K562 (cell line): Measurements from ENCODE around the gene SLC5A3. TPM values are rescaled to one million over a fixed set of nuclear protein-coding genes. Genes with fewer than 3 reads are reported as not detected.
A peak's percentile ranks its signal among the peaks of the same experiment; 100 is the strongest.

Experiments used
- ARID2 ChIP-seq: fragments of 450-650 bp; IDR thresholded peaks from 2 replicates; pipeline ENCODE4 v1.6.1; 2017; ENCODE audit warnings: antibody characterized with exemption, mild to moderate bottlenecking
- BRF2 ChIP-seq: IDR thresholded peaks from 3 replicates; pipeline ENCODE4 v1.6.1; 2011; ENCODE audit warnings: borderline replicate concordance, mild to moderate bottlenecking; ENCODE audit not compliant: insufficient read length, insufficient read depth
- CEBPG ChIP-seq, 3 experiments: fragments of 200-800 bp in 1 of 3; sonication (Bioruptor generic) in 1 of 3; sonication (generic) in 1 of 3; formaldehyde crosslinking in 1 of 3; IDR thresholded peaks in 2 of 3; conservative IDR thresholded peaks in 1 of 3; 2 replicates each; pipeline versions ENCODE4 v1.6.1 to v1.8.0; 2016 to 2022; ENCODE audit warnings: missing compliant biosample characterization in 2 of 3, missing genetic modification characterization in 2 of 3, mild to moderate bottlenecking in 1 of 3, missing genetic modification reagents in 1 of 3
- CTBP1 ChIP-seq: fragments of 450-650 bp; IDR thresholded peaks from 2 replicates; pipeline ENCODE4 v1.6.1; 2016; ENCODE audit warnings: borderline replicate concordance
- FOSL1 ChIP-seq: fragments of 200-800 bp; sonication (Bioruptor generic); conservative IDR thresholded peaks from 2 replicates; pipeline ENCODE4 v1.6.1; 2016; ENCODE audit warnings: missing genetic modification characterization, missing compliant biosample characterization
- GATAD2A ChIP-seq: fragments of 450-650 bp; IDR thresholded peaks from 2 replicates; pipeline ENCODE4 v1.6.1; 2017
- GTF2E2 ChIP-seq: fragments of 200-800 bp; sonication (Bioruptor generic); IDR thresholded peaks from 2 replicates; pipeline ENCODE4 v1.6.1; 2016; ENCODE audit warnings: missing genetic modification characterization, missing compliant biosample characterization
- HDAC2 ChIP-seq: fragments of 450-650 bp; IDR thresholded peaks from 2 replicates; pipeline ENCODE4 v1.6.1; 2016; ENCODE audit warnings: mild to moderate bottlenecking
- HMGN3 ChIP-seq: IDR thresholded peaks from 2 replicates; pipeline ENCODE4 v1.6.1; 2011; ENCODE audit warnings: borderline replicate concordance, low read depth, mild to moderate bottlenecking, mixed read lengths, low read length; ENCODE audit not compliant: insufficient read length; ENCODE audit errors: extremely low read depth
- MAFF ChIP-seq: IDR thresholded peaks from 2 replicates; pipeline ENCODE4 v1.6.1; 2012; ENCODE audit warnings: low read length, improper control_type of control experiment
- MED1 ChIP-seq: sonication (generic); formaldehyde crosslinking; IDR thresholded peaks from 2 replicates; pipeline ENCODE4 v1.8.1; 2023; ENCODE audit warnings: missing genetic modification reagents, borderline replicate concordance
- NFATC3 ChIP-seq: fragments of 450-650 bp; IDR thresholded peaks from 2 replicates; pipeline ENCODE4 v1.6.1; 2017; ENCODE audit warnings: mild to moderate bottlenecking
- NFE2 ChIP-seq: IDR thresholded peaks from 2 replicates; pipeline ENCODE4 v1.6.1; 2014; ENCODE audit warnings: antibody characterized with exemption, low read depth
- NR2C1 ChIP-seq, 2 experiments: fragments of 450-650 bp; IDR thresholded peaks; 2 replicates each; pipeline ENCODE4 v1.6.1; 2017; ENCODE audit warnings: mild to moderate bottlenecking in 2 of 2, antibody characterized with exemption in 1 of 2, inconsistent platforms in 1 of 2, missing compliant biosample characterization in 1 of 2, missing genetic modification characterization in 1 of 2
- PCBP2 ChIP-seq: fragments of 200-400 bp; formaldehyde crosslinking; IDR thresholded peaks from 2 replicates; pipeline ENCODE4 v1.6.1; 2018; ENCODE audit warnings: low read length, low read depth, mild to moderate bottlenecking, moderate library complexity; ENCODE audit not compliant: poor library complexity, severe bottlenecking
- SIX5 ChIP-seq, 2 experiments: IDR thresholded peaks; 2 replicates each; pipeline ENCODE4 v1.6.1; 2011; ENCODE audit warnings: low read length in 2 of 2, borderline replicate concordance in 1 of 2, low read depth in 1 of 2, mild to moderate bottlenecking in 1 of 2, moderate library complexity in 1 of 2; ENCODE audit not compliant: insufficient read depth in 1 of 2
- ZBTB12 ChIP-seq: fragments of 250-450 bp; sonication (Bioruptor Pico); IDR thresholded peaks from 2 replicates; pipeline ENCODE4 v1.4.0; 2020
- ZEB2 ChIP-seq: fragments of 450-650 bp; IDR thresholded peaks from 2 replicates; pipeline ENCODE4 v1.6.1; 2016
- ZKSCAN1 ChIP-seq: fragments of 150-350 bp; IDR thresholded peaks from 2 replicates; pipeline ENCODE4 v1.6.1; 2016; ENCODE audit warnings: low read depth, low read length
- ZNF212 ChIP-seq: fragments of 450-650 bp; formaldehyde crosslinking; IDR thresholded peaks from 2 replicates; pipeline ENCODE4 v1.4.0; 2020; ENCODE audit warnings: mild to moderate bottlenecking
- ZNF324 ChIP-seq: fragments of 250-450 bp; sonication (Bioruptor Pico); IDR thresholded peaks from 2 replicates; pipeline ENCODE4 v1.4.0; 2020; ENCODE audit warnings: mild to moderate bottlenecking
- ZNF384 ChIP-seq: IDR thresholded peaks from 2 replicates; pipeline ENCODE4 v1.6.1; 2012; ENCODE audit warnings: low read depth, low read length, improper control_type of control experiment
- ZNF766 ChIP-seq: fragments of 200-800 bp; sonication (Bioruptor generic); conservative IDR thresholded peaks from 2 replicates; pipeline ENCODE4 v1.6.1; 2016; ENCODE audit warnings: missing genetic modification characterization, missing compliant biosample characterization
- polyA plus RNA-seq, 8 experiments: library from polyadenylated mRNA; depleted of rRNA in 4 of 8; stranded (reverse) in 5 of 8; unstranded in 3 of 8; fragments of >200 nt; fragmentation: Nextera tagmentation in 2 of 8; fragmentation: Illumina TruSeq in 1 of 8; extraction: Ambion mirVana in 2 of 8; extraction: Trizol in 1 of 8; gene quantifications; 2 replicates each; pipeline versions ENCODE4 v1.2.1 to v1.2.3, GENCODE V29; 2011 to 2014; ENCODE audit warnings: inconsistent platforms in 1 of 8, missing spikeins in 1 of 8
- total RNA-seq, 7 experiments: library from RNA; depleted of rRNA in 6 of 7; stranded (reverse); fragments of >200 nt in 6 of 7; fragmentation: Illumina TruSeq in 2 of 7; extraction: Trizol in 2 of 7; gene quantifications; 2 replicates each; pipeline versions ENCODE4 v1.2.1 to v1.2.3, GENCODE V29; 2011 to 2021; ENCODE audit warnings: low replicate concordance in 1 of 7
- TF ChIP-seq, protein P1 (sequence below): fragments of 450-650 bp; IDR thresholded peaks from 2 replicates; pipeline ENCODE4 v1.6.1; 2018; ENCODE audit warnings: mild to moderate bottlenecking, low read depth; ENCODE audit not compliant: partially characterized antibody

Gene SLC5A3
- total and polyA plus RNA-seq, 9 of the 15 experiments (the other 6 are each of a cell fraction or from before 2014, with no cell fraction given) = 2.9 to 20.6 (median 9.0) TPM

DNA sequence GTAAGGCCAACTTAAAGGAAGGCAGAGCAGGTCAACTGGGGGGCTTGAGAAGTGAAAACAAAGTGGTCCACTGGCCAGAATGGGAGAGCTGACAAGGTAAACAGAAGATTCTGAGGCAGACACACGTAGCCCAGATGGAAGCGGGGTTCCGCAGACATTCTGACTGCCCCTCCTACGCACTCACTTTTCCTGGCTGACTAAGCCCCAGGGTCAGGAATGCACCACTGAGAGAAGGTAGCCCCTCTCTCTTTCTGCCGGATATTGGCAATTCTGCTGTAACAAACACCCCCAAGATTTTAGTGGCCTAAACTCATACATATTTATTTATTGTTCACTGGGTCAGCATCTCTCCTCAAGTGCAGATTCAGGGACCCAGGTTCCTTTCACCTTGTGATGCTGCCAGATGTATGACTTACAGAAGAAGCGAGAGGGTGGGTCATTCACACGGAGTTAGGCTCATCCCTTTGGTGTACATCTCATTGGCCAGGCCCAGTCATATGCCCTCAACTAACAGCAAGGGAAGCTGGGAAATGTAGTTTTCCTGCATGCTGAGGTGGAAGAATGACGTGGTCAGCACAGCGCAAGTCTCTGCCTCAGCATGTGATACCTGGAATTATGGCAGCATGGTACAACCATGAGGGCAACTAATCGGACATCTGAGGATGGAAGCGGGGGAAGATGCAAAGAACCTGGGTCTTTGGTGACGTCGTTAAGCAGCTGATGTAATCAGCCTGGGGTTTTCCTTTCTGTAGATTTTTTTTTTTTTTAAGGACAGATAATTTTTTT lies 43.4 kb upstream of the SLC5A3 start (continued):
- TF ChIP-seq, protein P1, sequence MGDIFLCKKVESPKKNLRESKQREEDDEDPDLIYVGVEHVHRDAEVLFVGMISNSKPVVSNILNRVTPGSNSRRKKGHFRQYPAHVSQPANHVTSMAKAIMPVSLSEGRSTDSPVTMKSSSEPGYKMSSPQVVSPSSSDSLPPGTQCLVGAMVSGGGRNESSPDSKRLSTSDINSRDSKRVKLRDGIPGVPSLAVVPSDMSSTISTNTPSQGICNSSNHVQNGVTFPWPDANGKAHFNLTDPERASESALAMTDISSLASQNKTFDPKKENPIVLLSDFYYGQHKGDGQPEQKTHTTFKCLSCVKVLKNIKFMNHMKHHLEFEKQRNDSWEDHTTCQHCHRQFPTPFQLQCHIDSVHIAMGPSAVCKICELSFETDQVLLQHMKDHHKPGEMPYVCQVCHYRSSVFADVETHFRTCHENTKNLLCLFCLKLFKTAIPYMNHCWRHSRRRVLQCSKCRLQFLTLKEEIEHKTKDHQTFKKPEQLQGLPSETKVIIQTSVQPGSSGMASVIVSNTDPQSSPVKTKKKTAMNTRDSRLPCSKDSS = no peak
- no peak; the same call in 1 of the 2 replicates for TF ChIP-seq CEBPG (CRISPR knock-in tag; IDR thresholded peaks at IDR 0.05)
- TF ChIP-seq CEBPG (tag; conservative IDR thresholded peaks at IDR 0.05 in 1 of 2, IDR thresholded peaks at IDR 0.05 in 1 of 2) = peak; percentile 76 to 81
- no peak for TF ChIP-seq GTF2E2 (tag)
- no peak for TF ChIP-seq MED1 (CRISPR knock-in tag)
- TF ChIP-seq BRF2 = no peak
- TF ChIP-seq ZNF212 = no peak
- TF ChIP-seq GATAD2A = 0 out of 2 replicates have a peak, but pooled peaks have one; percentile 20
- peak; percentile 48; the same call in 1 of the 2 replicates for TF ChIP-seq NFE2
- TF ChIP-seq NR2C1 (IDR thresholded peaks at IDR 0.05) = no peak; the same call in 1 of the 2 replicates
- peak; percentile 84 for TF ChIP-seq NR2C1 (tag; IDR thresholded peaks at IDR 0.05)
- peak; percentile 93 for TF ChIP-seq CTBP1
- TF ChIP-seq ZNF384 = peak; percentile 82
- peak; percentile 75 for TF ChIP-seq FOSL1 (tag)
- no peak for TF ChIP-seq ARID2
- peak; percentile 80 for TF ChIP-seq ZBTB12 (CRISPR knock-in tag)
- no peak for TF ChIP-seq HMGN3
- TF ChIP-seq ZNF766 = no peak; the same call in 1 of the 2 replicates
- TF ChIP-seq NFATC3 = peak; percentile 29; the same call in 1 of the 2 replicates
- no peak for TF ChIP-seq ZKSCAN1
- TF ChIP-seq SIX5 (IDR thresholded peaks at IDR 0.05; ENCODE audit: borderline replicate concordance in 1 of 2, insufficient read depth in 1 of 2, low read depth in 1 of 2, low read length in 2 of 2) = peak; percentile 89 to 94
- TF ChIP-seq HDAC2 = peak; percentile 46; the same call in 1 of the 2 replicates
- TF ChIP-seq PCBP2 = no peak
- TF ChIP-seq MAFF = peak; percentile 51; the same call in 1 of the 2 replicates
- TF ChIP-seq ZNF324 (CRISPR knock-in tag) = no peak
- TF ChIP-seq ZEB2 = peak; percentile 79
